RWPE1 (cell line): ENCODE data around the gene COL4A1.

ENCODE experiments used
- CTCF ChIA-PET: fragments of 350-600 bp; sonication (Branson Sonifier 250); formaldehyde crosslinking; extraction: SDS; loops from one replicate; lab custom pipeline; 2021; lab: Yijun Ruan, JAX
- POLR2A ChIA-PET: fragments of 400-600 bp; formaldehyde crosslinking; extraction: SDS; loops from one replicate; lab custom pipeline; 2020; ENCODE audit warnings: antibody characterized with exemption; ENCODE audit not compliant: low non-redundant PET; lab: Yijun Ruan, JAX
- DNase-seq: peaks from one replicate; pipeline ENCODE4 v3.0.0; 2012; ENCODE audit warnings: low spot score
- H3K27ac ChIP-seq: fragments of 450-650 bp; 2 replicates; pipeline ENCODE4 v1.5.1; 2017
- CTCF ChIP-seq: fragments of 450-650 bp; conservative IDR thresholded peaks from 2 replicates; pipeline ENCODE4 v1.5.1; 2017; ENCODE audit warnings: low read depth, mild to moderate bottlenecking

The COL4A1 gene

GRCh38 chr13:110298505-110299282 lies 8.3 kb downstream of the COL4A1 start:
- CTCF ChIA-PET, result interaction anchor here (0.7 kb wide), 1 partner anchor 21 kb away, joined by 4 read pairs; no protein-coding TSS in a partner anchor
- POLR2A ChIA-PET, result no interaction called here
- H3K27ac ChIP-seq, result no peak overlapping the region
- DNase-seq, result no peak
- no peak for TF ChIP-seq CTCF

GRCh38 chr13:110297766-110298504 lies 9.0 kb downstream of the COL4A1 start:
- no peak overlapping the region for H3K27ac ChIP-seq
- CTCF ChIA-PET, result no interaction called here
- DNase-seq, result no peak
- POLR2A ChIA-PET, result no interaction called here
- no peak for TF ChIP-seq CTCF

- no peak for TF ChIP-seq CTCF
- ChIA-PET POLR2A (no interaction called here), CTCF (interaction anchor here (0.6 to 0.7 kb wide), 2 partner anchors 26 to 159 kb away, joined by 3 read pairs; no protein-coding TSS in a partner anchor)
- H3K27ac ChIP-seq, result no peak overlapping the region
- DNase-seq, result no peak
Measured at GRCh38 chr13:110297011-110297410, 9.9 kb downstream of the COL4A1 start.

GRCh38 chr13:110294622-110295021 lies 12.3 kb downstream of the COL4A1 start:
- no peak for TF ChIP-seq CTCF
- CTCF ChIA-PET, result no interaction called here

GRCh38 chr13:110294146-110294545 lies 12.8 kb downstream of the COL4A1 start:
- ChIA-PET POLR2A (no interaction called here), CTCF (no interaction called here)
- no peak for TF ChIP-seq CTCF
- no peak overlapping the region for H3K27ac ChIP-seq
- no peak for DNase-seq

More at GRCh38 chr13:110294622-110295021, 12.3 kb downstream of the COL4A1 start:
- DNase-seq, result no peak
- no peak overlapping the region for H3K27ac ChIP-seq
- POLR2A ChIA-PET, result no interaction called here

- TF ChIP-seq CTCF, result no peak
- ChIA-PET POLR2A (no interaction called here), CTCF (no interaction called here)
- DNase-seq, result no peak
- no peak overlapping the region for H3K27ac ChIP-seq
Measured at GRCh38 chr13:110293649-110294048, 13.3 kb downstream of the COL4A1 start.
